Tibial nerve (tissue), 4 donors: Measurements from ENCODE around the gene TTC23. TPM values are rescaled to one million over a fixed set of nuclear protein-coding genes. Genes with fewer than 3 reads are reported as not detected.

Experiments
- DNase-seq, 2 donors: peaks; one replicate each; pipeline ENCODE4 v3.0.0-alpha.2; 2019; ENCODE audit warnings: low spot score in 2 of 2
- H3K27ac ChIP-seq, 4 donors: fragments of 200-600 bp; sonication (generic) in 3 of 4; one replicate each; pipeline ENCODE4 v1.5.1; 2017 to 2019; ENCODE audit warnings: mild to moderate bottlenecking in 1 of 4
- H3K27me3 ChIP-seq, 2 donors: fragments of 200-600 bp; sonication (generic) in 1 of 2; one replicate each; pipeline versions ENCODE4 v1.5.1 to v1.6.0; 2017 to 2019
- H3K36me3 ChIP-seq, 3 donors: fragments of 200-600 bp; sonication (generic); one replicate each; pipeline ENCODE4 v1.5.1; 2018 to 2019
- H3K4me1 ChIP-seq, 4 donors: fragments of 200-600 bp; sonication (generic) in 3 of 4; one replicate each; pipeline ENCODE4 v1.5.1; 2017 to 2019
- H3K4me3 ChIP-seq, 4 donors: fragments of 200-600 bp; sonication (generic) in 3 of 4; one replicate each; pipeline ENCODE4 v1.5.1; 2017 to 2019; ENCODE audit warnings: mild to moderate bottlenecking in 1 of 4, moderate library complexity in 1 of 4
- H3K9me3 ChIP-seq, 4 donors: fragments of 200-600 bp; sonication (generic) in 3 of 4; one replicate each; pipeline ENCODE4 v1.5.1; 2017 to 2019
- CTCF ChIP-seq, 5 experiments: fragments of 200-600 bp in 3 of 5; fragments of 450-650 bp in 2 of 5; sonication (generic) in 3 of 5; IDR thresholded peaks; one replicate each; pipeline ENCODE4 v1.5.1; 2016 to 2019; ENCODE audit warnings: antibody characterized with exemption in 5 of 5, mild to moderate bottlenecking in 3 of 5, moderate library complexity in 2 of 5
- EP300 ChIP-seq, 2 donors: sonication (generic); formaldehyde crosslinking; IDR thresholded peaks; one replicate each; pipeline ENCODE4 v1.6.1; 2017; ENCODE audit warnings: antibody characterized with exemption in 2 of 2, mild to moderate bottlenecking in 1 of 2
- POLR2A ChIP-seq, 2 donors: fragments of 450-650 bp; IDR thresholded peaks; one replicate each; pipeline ENCODE4 v1.6.1; 2017; ENCODE audit warnings: antibody characterized with exemption in 2 of 2, mild to moderate bottlenecking in 2 of 2, moderate library complexity in 2 of 2
- WGBS, 2 donors: methylation state at CpG; one replicate each; pipeline ENCODE4 v1.1.5; 2018; 5-methylcytosine and 5-hydroxymethylcytosine counted together
- total RNA-seq, 4 donors: library from RNA; depleted of rRNA; stranded (reverse); fragments of >200 nt; gene quantifications; one replicate each; pipeline ENCODE4 v1.1.0, GENCODE V29; 2016

TTC23 gene
- total RNA-seq, 4 donors from 2014 or later: 19.3 to 59.2 (median 25.7) TPM

DNA sequence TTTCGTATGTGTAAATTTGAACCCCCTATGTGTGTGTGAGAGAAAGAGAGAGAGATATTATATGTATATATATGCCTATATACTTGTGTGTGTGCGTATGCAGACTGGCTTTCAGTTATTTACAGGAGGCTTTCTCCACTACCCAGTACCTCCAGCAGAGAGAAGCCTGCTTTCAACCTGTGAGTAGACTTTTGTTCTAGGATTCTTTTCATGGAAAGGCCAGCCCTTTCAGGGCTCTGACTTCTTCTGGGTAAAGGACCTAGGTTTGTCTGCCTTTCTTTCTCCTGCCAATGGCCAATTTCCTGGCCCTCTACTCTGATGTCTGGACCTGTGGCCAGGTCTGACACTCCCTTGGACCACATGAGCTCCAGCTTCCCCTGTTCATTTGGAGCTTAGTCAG, 25.7 kb upstream of the TTC23 start:
- Histone ChIP-seq H3K4me1 (no peaks in the 10 kb centered on the region), H3K9me3 (no peaks in the 10 kb centered on the region), H3K36me3 (peaks cover 0 to 5% (median 0%) of the 10 kb centered on the region in 3 donors), H3K4me3 (no peak overlapping the region), H3K27me3 (no peaks in the 10 kb centered on the region), H3K27ac (no peak overlapping the region)
- no peak for TF ChIP-seq CTCF (IDR thresholded peaks at IDR 0.05)
- TF ChIP-seq POLR2A (IDR thresholded peaks at IDR 0.05): no peak
- no peak for TF ChIP-seq EP300 (IDR thresholded peaks at IDR 0.05)
- no peak for DNase-seq
- 93% methylated on average over 2 of the region's 2 CpGs for WGBS, 2 donors

DNA sequence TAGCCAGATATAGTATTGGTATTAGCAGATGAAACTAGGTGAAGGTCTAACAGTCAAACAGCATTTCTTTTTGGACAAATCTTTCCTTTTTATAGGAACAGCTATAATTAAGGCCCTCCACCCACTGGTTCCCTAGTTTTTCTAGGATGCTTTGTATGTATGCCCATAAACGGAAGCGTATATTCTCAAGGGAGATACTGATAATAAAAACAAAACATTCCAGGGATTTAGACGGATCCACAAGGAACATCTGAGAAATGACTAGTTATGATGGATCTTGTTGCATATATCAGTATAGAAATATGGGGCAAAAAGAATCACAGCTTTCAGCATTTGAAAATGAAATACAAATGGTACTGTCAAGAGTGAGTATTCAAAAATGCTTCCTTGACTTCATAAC, 24.4 kb upstream of the TTC23 start:
- Histone ChIP-seq H3K9me3 (no peaks in the 10 kb centered on the region), H3K4me3 (no peak overlapping the region), H3K27ac (no peak overlapping the region), H3K4me1 (no peaks in the 10 kb centered on the region), H3K27me3 (no peaks in the 10 kb centered on the region), H3K36me3 (no peaks in the 10 kb centered on the region)
- WGBS, 2 donors: 46 to 54% methylated on average over 3 of the region's 3 CpGs
- TF ChIP-seq POLR2A (IDR thresholded peaks at IDR 0.05) (no peak), CTCF (IDR thresholded peaks at IDR 0.05) (no peak), EP300 (IDR thresholded peaks at IDR 0.05) (no peak)
- DNase-seq: no peak

DNA sequence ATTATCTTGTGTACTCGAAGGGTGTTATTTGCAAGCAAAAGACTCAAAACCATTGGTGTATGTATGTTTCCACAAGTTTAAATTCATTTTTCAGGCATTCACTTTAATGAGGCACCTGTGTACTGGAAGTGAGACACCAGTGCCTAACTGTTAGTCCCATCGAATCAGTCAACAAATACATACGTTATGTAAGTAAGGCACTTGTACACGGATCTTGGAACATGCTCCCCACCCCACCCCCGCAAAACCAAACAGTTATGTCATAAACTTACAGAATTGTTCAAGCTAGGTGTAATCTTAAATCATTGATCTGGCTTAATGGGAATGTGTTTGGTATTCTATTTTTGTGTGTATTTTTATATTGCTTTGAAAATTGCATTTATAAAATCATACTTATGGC, 19.1 kb upstream of the TTC23 start:
- DNase-seq: no peak
- H3K36me3 ChIP-seq: no peaks in the 10 kb centered on the region
- no peaks in the 10 kb centered on the region for H3K9me3 ChIP-seq

GRCh38 chr15:99267957-99268356, 18.6 kb upstream of the TTC23 start:
- no peak for DNase-seq

More for the DNA sequence above, 19.1 kb upstream of the TTC23 start:
- no peaks in the 10 kb centered on the region for H3K27me3 ChIP-seq
- TF ChIP-seq POLR2A (IDR thresholded peaks at IDR 0.05) (no peak), EP300 (IDR thresholded peaks at IDR 0.05) (no peak), CTCF (IDR thresholded peaks at IDR 0.05) (no peak)
- H3K27ac ChIP-seq: no peak overlapping the region
- 69% methylated on average over 5 of the region's 5 CpGs for WGBS, 2 donors
- H3K4me3 ChIP-seq: no peak overlapping the region
- no peaks in the 10 kb centered on the region for H3K4me1 ChIP-seq

DNA sequence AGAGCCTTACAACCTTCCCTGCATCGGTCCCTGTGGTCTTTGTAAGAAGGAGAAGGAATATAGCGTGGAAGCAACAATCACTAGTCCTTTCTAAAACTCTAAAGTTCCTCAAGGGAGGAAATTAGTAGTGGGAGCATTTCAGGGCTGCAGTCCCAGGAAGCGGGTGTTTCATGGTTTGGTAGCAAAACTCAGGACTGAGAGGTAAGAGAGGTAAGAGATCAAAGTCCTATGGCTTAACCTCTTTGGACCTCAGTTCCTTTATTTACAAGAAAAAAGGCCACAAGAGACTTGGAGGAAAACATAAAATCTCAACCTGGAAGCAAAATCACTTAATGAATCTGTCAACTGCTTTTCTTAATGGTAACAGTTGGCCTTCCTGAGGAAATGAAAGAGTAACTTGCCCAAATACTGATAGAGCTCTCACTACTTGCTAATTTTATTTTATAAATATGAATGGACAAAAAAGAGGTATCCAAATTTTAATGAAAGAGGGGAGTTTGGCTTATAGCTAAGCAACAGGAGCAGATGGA, 16.2 kb upstream of the TTC23 start:
- WGBS, 2 donors: 75 to 81% methylated on average over 3 of the region's 3 CpGs
- Histone ChIP-seq H3K27me3 (no peaks in the 10 kb centered on the region), H3K27ac (no peak overlapping the region), H3K4me3 (no peak overlapping the region), H3K9me3 (no peaks in the 10 kb centered on the region), H3K36me3 (peaks cover 0 to 14% (median 0%) of the 10 kb centered on the region in 3 donors), H3K4me1 (no peaks in the 10 kb centered on the region)
- TF ChIP-seq POLR2A (IDR thresholded peaks at IDR 0.05) (no peak), EP300 (IDR thresholded peaks at IDR 0.05) (no peak), CTCF (IDR thresholded peaks at IDR 0.05) (no peak)
- DNase-seq: no peak

More at GRCh38 chr15:99267957-99268356, 18.6 kb upstream of the TTC23 start:
- no peaks in the 10 kb centered on the region for H3K27me3 ChIP-seq
- no peak overlapping the region for H3K4me3 ChIP-seq
- peak overlapping the region in 1 of 4 donors; percentile 29 for H3K27ac ChIP-seq
- WGBS, 2 donors: 78 to 82% methylated on average over 3 of the region's 3 CpGs
- H3K4me1 ChIP-seq: no peaks in the 10 kb centered on the region
- H3K9me3 ChIP-seq: no peaks in the 10 kb centered on the region
- H3K36me3 ChIP-seq: no peaks in the 10 kb centered on the region
- no peak for TF ChIP-seq EP300 (IDR thresholded peaks at IDR 0.05)
- TF ChIP-seq CTCF (IDR thresholded peaks at IDR 0.05): no peak
- no peak for TF ChIP-seq POLR2A (IDR thresholded peaks at IDR 0.05)
